GM12878 (cell line): ENCODE measurements around the gene SEBOX. TPM values are rescaled to one million over a fixed set of nuclear protein-coding genes. Genes with fewer than 3 reads are reported as not detected.

ENCODE experiments used
- ATAC-seq: fragments of 200-7000 bp; cut with Tn5 transposase; 3 replicates; pipeline ENCODE4 v1.9.1; 2020; ENCODE audit warnings: mild to moderate bottlenecking, moderate library complexity
- BruUV-seq: library from RNA; stranded (reverse); fragments of 400-500 nt; replicated peaks from 2 replicates; lab custom pipeline; 2021; lab: Mats Ljungman, UMichigan
- CTCF ChIA-PET: fragments of 300-600 bp; sonication (Branson Sonifier 250); formaldehyde crosslinking; extraction: SDS; loops from one replicate; lab custom pipeline; 2021; ENCODE audit warnings: inconsistent platforms; lab: Yijun Ruan, JAX
- POLR2A ChIA-PET: fragments of 350-600 bp; formaldehyde crosslinking; extraction: SDS; loops from one replicate; lab custom pipeline; 2021; ENCODE audit warnings: inconsistent platforms; lab: Charles Lee
- RAD21 ChIA-PET: fragments of 300-600 bp; sonication (Branson Sonifier 250); formaldehyde crosslinking; loops from one replicate; lab custom pipeline; 2023; ENCODE audit warnings: antibody characterized with exemption; ENCODE audit not compliant: unreplicated experiment; lab: Charles Lee
- SMC1A ChIA-PET: fragments of 300-600 bp; sonication (Branson Sonifier 250); formaldehyde crosslinking; loops from one replicate; lab custom pipeline; 2023; ENCODE audit not compliant: unreplicated experiment, uncharacterized antibody; lab: Charles Lee
- DNase-seq: peaks from one replicate; pipeline ENCODE4 v3.0.0-alpha.2; 2011; ENCODE audit warnings: low read depth, low spot score
- FAIRE-seq: peaks from 3 replicates; lab custom pipeline; 2011; peaks lifted over from hg19 to GRCh38; lab: Jason Lieb, UNC
- H2AFZ ChIP-seq: 2 replicates; pipeline ENCODE4 v1.6.0; 2011; ENCODE audit warnings: low read depth, low read length, control low read depth; ENCODE audit not compliant: control insufficient read depth
- H3K27ac ChIP-seq: 2 replicates; pipeline ENCODE4 v1.5.1; 2011; ENCODE audit warnings: control low read depth; ENCODE audit not compliant: control insufficient read depth, insufficient read depth
- H3K27me3 ChIP-seq, 2 experiments: replicated peaks in 1 of 2; 2 replicates each; pipeline versions ENCODE4 v1.6.0 to v1.6.1; 2011; ENCODE audit warnings: low read length in 1 of 2; ENCODE audit not compliant: control insufficient read depth in 2 of 2, insufficient read depth in 2 of 2
- H3K36me3 ChIP-seq, 2 experiments: 2 replicates each; pipeline ENCODE4 v1.5.1; 2011; ENCODE audit warnings: low read length in 1 of 2; ENCODE audit not compliant: control insufficient read depth in 2 of 2, insufficient read depth in 2 of 2
- H3K4me1 ChIP-seq: 2 replicates; pipeline ENCODE4 v1.6.1; 2011; ENCODE audit warnings: mild to moderate bottlenecking, low read length, moderate library complexity, mixed read lengths; ENCODE audit not compliant: control insufficient read depth, insufficient read depth
- H3K4me2 ChIP-seq: 2 replicates; pipeline ENCODE4 v1.6.0; 2011; ENCODE audit warnings: control low read depth; ENCODE audit not compliant: control insufficient read depth, insufficient read depth
- H3K4me3 ChIP-seq: fragments of 200-600 bp; sonication (generic); 2 replicates; pipeline ENCODE4 v1.5.1; 2016
- H3K79me2 ChIP-seq: 2 replicates; pipeline ENCODE4 v1.6.0; 2011; ENCODE audit warnings: low read length; ENCODE audit not compliant: control insufficient read depth, insufficient read depth
- H3K9ac ChIP-seq: 2 replicates; pipeline ENCODE4 v1.8.0; 2011; ENCODE audit warnings: low read length, control low read depth, mixed read lengths; ENCODE audit not compliant: control insufficient read depth, insufficient read depth
- H3K9me3 ChIP-seq: replicated peaks from 3 replicates; pipeline ENCODE4 v1.5.1; 2011; ENCODE audit warnings: mild to moderate bottlenecking, low read length; ENCODE audit not compliant: control insufficient read depth, insufficient read depth
- H4K20me1 ChIP-seq: 2 replicates; pipeline ENCODE4 v1.6.0; 2011; ENCODE audit not compliant: control insufficient read depth, insufficient read depth
- BHLHE40 ChIP-seq, 2 experiments: fragments of 450-650 bp in 1 of 2; IDR thresholded peaks; 2 replicates each; pipeline ENCODE4 v1.6.1; 2011 to 2017; ENCODE audit warnings: low read depth in 2 of 2, borderline replicate concordance in 1 of 2, improper control_type of control experiment in 1 of 2, low read length in 1 of 2, mild to moderate bottlenecking in 1 of 2
- CHD1 ChIP-seq: IDR thresholded peaks from 2 replicates; pipeline ENCODE4 v1.6.1; 2012; ENCODE audit warnings: low read depth, low read length, improper control_type of control experiment
- DPF2 ChIP-seq: fragments of 450-650 bp; IDR thresholded peaks from 2 replicates; pipeline ENCODE4 v1.6.1; 2017; ENCODE audit warnings: mild to moderate bottlenecking
- FOS ChIP-seq: IDR thresholded peaks from 3 replicates; pipeline ENCODE4 v1.6.1; 2011; ENCODE audit warnings: borderline replicate concordance; ENCODE audit not compliant: insufficient read length; ENCODE audit errors: extremely low read depth
- HDGF ChIP-seq: fragments of 450-650 bp; IDR thresholded peaks from 2 replicates; pipeline ENCODE4 v1.6.1; 2016; ENCODE audit warnings: antibody characterized with exemption
- IKZF2 ChIP-seq, 2 experiments: fragments of 450-650 bp; IDR thresholded peaks; 2 replicates each; pipeline ENCODE4 v1.6.1; 2017; ENCODE audit warnings: mild to moderate bottlenecking in 2 of 2, moderate library complexity in 2 of 2
- MEF2A ChIP-seq: IDR thresholded peaks from 2 replicates; pipeline ENCODE4 v1.6.1; 2011; ENCODE audit warnings: low read depth, mild to moderate bottlenecking, low read length, moderate library complexity; ENCODE audit not compliant: insufficient read depth
- SMARCA5 ChIP-seq: fragments of 450-650 bp; IDR thresholded peaks from 2 replicates; pipeline ENCODE4 v1.6.1; 2017; ENCODE audit warnings: mild to moderate bottlenecking
- whole genome bisulfite sequencing: methylation state at CpG from one replicate; pipeline ENCODE4 v1.1.6; 2016; ENCODE audit warnings: low lambda C conversion rate; ENCODE audit not compliant: insufficient replicate concordance, insufficient coverage; ENCODE audit errors: missing lambda C conversion rate; 5-methylcytosine and 5-hydroxymethylcytosine counted together
- in situ Hi-C: fragments of 300-500 bp; cut with MboI; formaldehyde crosslinking; loops from 9 replicates; pipeline ENCODE4 v1.14.3; 2018; ENCODE audit warnings: mixed read lengths
- intact Hi-C: fragments of 100-400 bp; cut with micrococcal nuclease; formaldehyde crosslinking; loops from one replicate; pipeline ENCODE4 v1.14.2; 2022; ENCODE audit not compliant: unreplicated experiment
- polyA plus RNA-seq, 11 experiments: library from polyadenylated mRNA; depleted of rRNA in 4 of 11; unstranded in 6 of 11; stranded (reverse) in 5 of 11; fragments of >200 nt; fragmentation: Nextera tagmentation in 4 of 11; fragmentation: Illumina TruSeq in 1 of 11; extraction: Ambion mirVana in 4 of 11; extraction: Trizol in 1 of 11; gene quantifications; 1 replicate in 1 of 11; 2 replicates in 10 of 11; pipeline versions ENCODE4 v1.2.1 to v1.2.3, GENCODE V29; 2011 to 2016; ENCODE audit warnings: inconsistent platforms in 2 of 11, missing spikeins in 2 of 11, low read depth in 1 of 11
- total RNA-seq, 4 experiments: library from RNA; depleted of rRNA in 3 of 4; stranded (reverse); fragments of >200 nt in 3 of 4; fragmentation: Illumina TruSeq in 1 of 4; extraction: Trizol in 1 of 4; gene quantifications; 2 replicates each; pipeline versions ENCODE4 v1.2.1 to v1.2.3, GENCODE V29; 2013 to 2021
- TF ChIP-seq, protein P1 (sequence below): fragments of 150-350 bp; IDR thresholded peaks from 2 replicates; pipeline ENCODE4 v1.6.1; 2016; ENCODE audit warnings: low read depth, low read length
- TF ChIP-seq, protein P2 (sequence below): fragments of 450-650 bp; IDR thresholded peaks from 2 replicates; pipeline ENCODE4 v1.6.1; 2016; ENCODE audit warnings: mild to moderate bottlenecking
- TF ChIP-seq, protein P3 (sequence below): IDR thresholded peaks from 2 replicates; pipeline ENCODE4 v1.6.1; 2011; ENCODE audit warnings: borderline replicate concordance, low read depth, mild to moderate bottlenecking, moderate library complexity, low read length; ENCODE audit not compliant: insufficient read depth, poor library complexity, severe bottlenecking
- TF ChIP-seq, protein P4 (sequence below): fragments of 450-650 bp; IDR thresholded peaks from 2 replicates; pipeline ENCODE4 v1.6.1; 2017; ENCODE audit warnings: mild to moderate bottlenecking

The SEBOX gene
- total and polyA plus RNA-seq, 10 of the 15 experiments (the other 5 are each of a cell fraction or from before 2014, with no cell fraction given) = not detected

DNA sequence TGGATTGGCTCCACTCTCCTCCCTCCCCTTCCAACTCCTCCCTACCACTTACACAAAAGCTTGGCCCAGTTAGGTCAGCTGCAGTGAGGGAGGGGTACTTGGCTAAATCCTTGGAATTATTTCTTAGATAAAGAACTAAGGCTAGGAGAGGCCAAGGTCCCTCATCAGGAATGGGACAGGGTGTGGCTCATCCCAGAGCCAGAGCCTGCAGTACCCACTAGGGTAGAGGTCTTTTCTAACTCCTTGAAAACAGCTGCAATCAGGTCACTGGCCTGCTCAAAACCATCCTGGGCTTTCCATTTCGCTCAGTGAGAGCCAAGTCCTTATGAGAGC lies 42.9 kb upstream of the SEBOX start (continued):
- TF ChIP-seq, protein P1, sequence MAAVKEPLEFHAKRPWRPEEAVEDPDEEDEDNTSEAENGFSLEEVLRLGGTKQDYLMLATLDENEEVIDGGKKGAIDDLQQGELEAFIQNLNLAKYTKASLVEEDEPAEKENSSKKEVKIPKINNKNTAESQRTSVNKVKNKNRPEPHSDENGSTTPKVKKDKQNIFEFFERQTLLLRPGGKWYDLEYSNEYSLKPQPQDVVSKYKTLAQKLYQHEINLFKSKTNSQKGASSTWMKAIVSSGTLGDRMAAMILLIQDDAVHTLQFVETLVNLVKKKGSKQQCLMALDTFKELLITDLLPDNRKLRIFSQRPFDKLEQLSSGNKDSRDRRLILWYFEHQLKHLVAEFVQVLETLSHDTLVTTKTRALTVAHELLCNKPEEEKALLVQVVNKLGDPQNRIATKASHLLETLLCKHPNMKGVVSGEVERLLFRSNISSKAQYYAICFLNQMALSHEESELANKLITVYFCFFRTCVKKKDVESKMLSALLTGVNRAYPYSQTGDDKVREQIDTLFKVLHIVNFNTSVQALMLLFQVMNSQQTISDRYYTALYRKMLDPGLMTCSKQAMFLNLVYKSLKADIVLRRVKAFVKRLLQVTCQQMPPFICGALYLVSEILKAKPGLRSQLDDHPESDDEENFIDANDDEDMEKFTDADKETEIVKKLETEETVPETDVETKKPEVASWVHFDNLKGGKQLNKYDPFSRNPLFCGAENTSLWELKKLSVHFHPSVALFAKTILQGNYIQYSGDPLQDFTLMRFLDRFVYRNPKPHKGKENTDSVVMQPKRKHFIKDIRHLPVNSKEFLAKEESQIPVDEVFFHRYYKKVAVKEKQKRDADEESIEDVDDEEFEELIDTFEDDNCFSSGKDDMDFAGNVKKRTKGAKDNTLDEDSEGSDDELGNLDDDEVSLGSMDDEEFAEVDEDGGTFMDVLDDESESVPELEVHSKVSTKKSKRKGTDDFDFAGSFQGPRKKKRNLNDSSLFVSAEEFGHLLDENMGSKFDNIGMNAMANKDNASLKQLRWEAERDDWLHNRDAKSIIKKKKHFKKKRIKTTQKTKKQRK = no peak
- no peak for TF ChIP-seq CHD1

DNA sequence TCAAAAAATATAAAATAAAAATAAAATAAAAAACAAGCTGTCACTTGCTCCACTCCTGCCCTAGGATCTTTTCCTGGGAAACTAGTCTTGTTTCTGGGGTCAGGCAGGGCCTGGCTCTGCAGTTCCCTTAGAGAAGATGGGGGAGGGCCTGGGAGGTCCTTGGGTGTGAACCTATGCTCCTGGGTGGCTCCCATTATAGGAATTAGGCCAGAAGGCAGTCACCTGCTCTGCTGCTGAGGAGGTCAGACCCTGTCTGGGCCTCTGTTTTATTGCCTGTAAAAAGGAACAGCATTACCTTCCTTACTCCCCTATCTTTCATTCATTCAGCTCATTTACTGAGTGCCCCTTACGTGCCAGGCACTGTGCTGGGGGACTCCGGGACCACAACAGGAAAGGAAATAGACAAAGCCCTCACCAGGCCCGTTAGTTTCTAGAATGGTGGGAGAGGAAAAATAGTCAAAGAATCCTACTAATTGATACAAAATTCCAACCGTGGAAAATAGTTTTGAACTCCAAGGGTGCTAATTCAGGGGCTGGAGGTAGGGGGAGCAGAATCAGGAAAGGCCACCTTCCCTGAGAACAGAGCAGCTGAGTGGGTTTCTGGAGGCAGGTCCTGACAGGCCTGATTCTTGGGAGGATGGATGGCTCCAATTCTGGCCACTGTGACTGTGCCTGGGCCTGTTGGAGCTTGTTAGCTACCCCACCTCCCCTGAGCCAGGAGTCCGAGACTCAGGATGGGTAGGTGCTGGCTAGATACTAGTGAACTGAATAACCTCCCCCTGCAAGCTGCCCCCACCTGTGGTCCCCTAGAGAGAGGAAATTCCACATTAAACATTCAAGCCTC lies 42.4 kb upstream of the SEBOX start:
- WGBS = 92% methylated on average over 5 of the region's 5 CpGs
- Histone ChIP-seq H3K4me2 (no peak overlapping the region), H2AFZ (no peak overlapping the region), H3K36me3 (no peaks in the 10 kb centered on the region), H3K9ac (no peak overlapping the region), H3K9me3 (no peaks in the 10 kb centered on the region), H3K27me3 (no peaks in the 10 kb centered on the region), H3K27ac (no peak overlapping the region), H3K4me1 (peaks cover 3% of the 10 kb centered on the region; the same call in 1 of the 2 replicates), H3K4me3 (no peak overlapping the region), H4K20me1 (no peaks in the 10 kb centered on the region), H3K79me2 (no peaks in the 10 kb centered on the region)
- ATAC-seq = no peak
- in situ Hi-C loops (no loop called here), intact Hi-C loops (no loop called here)
- SMC1A ChIA-PET = interaction anchor here (1.2 kb wide), 1 partner anchor 25 kb away, joined by 3 read pairs; no protein-coding TSS in a partner anchor
- POLR2A ChIA-PET = interaction anchor here (0.8 kb wide), 1 partner anchor 72 kb away, joined by 3 read pairs; the partner anchor contains the start of genes IFT20 and TNFAIP1
- CTCF ChIA-PET = interaction anchor here (0.8 to 4.0 kb wide), 4 partner anchors 9 to 134 kb away, joined by 3 to 19 read pairs (median 4); no protein-coding TSS in a partner anchor
- TF ChIP-seq HDGF (no peak), IKZF2 (IDR thresholded peaks at IDR 0.05) (no peak), SMARCA5 (no peak), BHLHE40 (IDR thresholded peaks at IDR 0.05; ENCODE audit: borderline replicate concordance in 1 of 2, low read depth in 2 of 2, low read length in 1 of 2) (no peak), FOS (no peak), DPF2 (no peak), MEF2A (no peak), CHD1 (no peak)
- TF ChIP-seq, protein P2, sequence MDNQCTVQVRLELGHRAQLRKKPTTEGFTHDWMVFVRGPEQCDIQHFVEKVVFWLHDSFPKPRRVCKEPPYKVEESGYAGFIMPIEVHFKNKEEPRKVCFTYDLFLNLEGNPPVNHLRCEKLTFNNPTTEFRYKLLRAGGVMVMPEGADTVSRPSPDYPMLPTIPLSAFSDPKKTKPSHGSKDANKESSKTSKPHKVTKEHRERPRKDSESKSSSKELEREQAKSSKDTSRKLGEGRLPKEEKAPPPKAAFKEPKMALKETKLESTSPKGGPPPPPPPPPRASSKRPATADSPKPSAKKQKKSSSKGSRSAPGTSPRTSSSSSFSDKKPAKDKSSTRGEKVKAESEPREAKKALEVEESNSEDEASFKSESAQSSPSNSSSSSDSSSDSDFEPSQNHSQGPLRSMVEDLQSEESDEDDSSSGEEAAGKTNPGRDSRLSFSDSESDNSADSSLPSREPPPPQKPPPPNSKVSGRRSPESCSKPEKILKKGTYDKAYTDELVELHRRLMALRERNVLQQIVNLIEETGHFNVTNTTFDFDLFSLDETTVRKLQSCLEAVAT = no peak
- TF ChIP-seq, protein P3, sequence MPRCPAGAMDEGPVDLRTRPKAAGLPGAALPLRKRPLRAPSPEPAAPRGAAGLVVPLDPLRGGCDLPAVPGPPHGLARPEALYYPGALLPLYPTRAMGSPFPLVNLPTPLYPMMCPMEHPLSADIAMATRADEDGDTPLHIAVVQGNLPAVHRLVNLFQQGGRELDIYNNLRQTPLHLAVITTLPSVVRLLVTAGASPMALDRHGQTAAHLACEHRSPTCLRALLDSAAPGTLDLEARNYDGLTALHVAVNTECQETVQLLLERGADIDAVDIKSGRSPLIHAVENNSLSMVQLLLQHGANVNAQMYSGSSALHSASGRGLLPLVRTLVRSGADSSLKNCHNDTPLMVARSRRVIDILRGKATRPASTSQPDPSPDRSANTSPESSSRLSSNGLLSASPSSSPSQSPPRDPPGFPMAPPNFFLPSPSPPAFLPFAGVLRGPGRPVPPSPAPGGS = no peak
- TF ChIP-seq, protein P4, sequence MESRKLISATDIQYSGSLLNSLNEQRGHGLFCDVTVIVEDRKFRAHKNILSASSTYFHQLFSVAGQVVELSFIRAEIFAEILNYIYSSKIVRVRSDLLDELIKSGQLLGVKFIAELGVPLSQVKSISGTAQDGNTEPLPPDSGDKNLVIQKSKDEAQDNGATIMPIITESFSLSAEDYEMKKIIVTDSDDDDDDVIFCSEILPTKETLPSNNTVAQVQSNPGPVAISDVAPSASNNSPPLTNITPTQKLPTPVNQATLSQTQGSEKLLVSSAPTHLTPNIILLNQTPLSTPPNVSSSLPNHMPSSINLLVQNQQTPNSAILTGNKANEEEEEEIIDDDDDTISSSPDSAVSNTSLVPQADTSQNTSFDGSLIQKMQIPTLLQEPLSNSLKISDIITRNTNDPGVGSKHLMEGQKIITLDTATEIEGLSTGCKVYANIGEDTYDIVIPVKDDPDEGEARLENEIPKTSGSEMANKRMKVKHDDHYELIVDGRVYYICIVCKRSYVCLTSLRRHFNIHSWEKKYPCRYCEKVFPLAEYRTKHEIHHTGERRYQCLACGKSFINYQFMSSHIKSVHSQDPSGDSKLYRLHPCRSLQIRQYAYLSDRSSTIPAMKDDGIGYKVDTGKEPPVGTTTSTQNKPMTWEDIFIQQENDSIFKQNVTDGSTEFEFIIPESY = no peak
- RAD21 ChIA-PET = no interaction called here
- BruUV-seq = no TSS peak
- DNase-seq = no peak
- FAIRE-seq = no peak
